Measurements from ENCODE around the gene GIGYF2. TPM values are rescaled to one million over a fixed set of nuclear protein-coding genes. Genes with fewer than 3 reads are reported as not detected.

GIGYF2 gene
- total and polyA plus RNA-seq, 8 donors: 17.4 to 50.9 (median 41.0) TPM

- TF ChIP-seq CTCF (IDR thresholded peaks at IDR 0.05): no peak
- Histone ChIP-seq H3K36me3 (peaks cover 3 to 9% (median 8%) of the 10 kb centered on the region in 3 donors), H3K4me3 (no peak overlapping the region), H3K4me1 (no peaks in the 10 kb centered on the region), H3K27me3 (no peaks in the 10 kb centered on the region), H3K27ac (no peak overlapping the region), H3K9me3 (no peaks in the 10 kb centered on the region)
- intact Hi-C loops (cut with DNase I): no loop called here
- FAIRE-seq: peak; percentile 17
- no peak for ATAC-seq
- 81 to 100% methylated on average over 3 of the region's 3 CpGs for WGBS, 2 donors
- DNase-seq: no peak
Observed at GRCh38 chr2:232802091-232802490, 105.0 kb downstream of the GIGYF2 start.

- Histone ChIP-seq H3K27me3 (no peaks in the 10 kb centered on the region), H3K36me3 (peaks cover 5 to 53% (median 25%) of the 10 kb centered on the region in 3 donors), H3K9me3 (no peaks in the 10 kb centered on the region), H3K4me3 (no peak overlapping the region), H3K4me1 (no peaks in the 10 kb centered on the region), H3K27ac (no peak overlapping the region)
- no peak for DNase-seq
- no peak for TF ChIP-seq CTCF (IDR thresholded peaks at IDR 0.05)
- no peak for FAIRE-seq
- WGBS, 2 donors: 90 to 94% methylated on average over 5 of the region's 5 CpGs
- ATAC-seq: no peak
- intact Hi-C loops (cut with DNase I): no loop called here
Observed at GRCh38 chr2:232809349-232810124, 112.4 kb downstream of the GIGYF2 start.

GRCh38 chr2:232810444-232810843 lies 113.3 kb downstream of the GIGYF2 start:
- no peaks in the 10 kb centered on the region for H3K4me1 ChIP-seq
- H3K36me3 ChIP-seq: peaks cover 5 to 56% (median 29%) of the 10 kb centered on the region in 3 donors
- DNase-seq (no peak), FAIRE-seq (no peak), ATAC-seq (no peak)
- TF ChIP-seq CTCF (IDR thresholded peaks at IDR 0.05): no peak
- H3K27me3 ChIP-seq: no peaks in the 10 kb centered on the region
- intact Hi-C loops (cut with DNase I): no loop called here
- WGBS, 2 donors: 84 to 96% methylated on average over 1 of the region's 1 CpG
- H3K27ac ChIP-seq: no peak overlapping the region
- H3K4me3 ChIP-seq: no peak overlapping the region
- H3K9me3 ChIP-seq: no peaks in the 10 kb centered on the region

GRCh38 chr2:232815569-232815968 lies 118.4 kb downstream of the GIGYF2 start:
- WGBS, 2 donors: 90% methylated on average over 3 of the region's 3 CpGs
- Histone ChIP-seq H3K36me3 (peaks cover 0 to 56% (median 28%) of the 10 kb centered on the region in 3 donors), H3K27ac (no peak overlapping the region)

More at GRCh38 chr2:232815569-232815968, 118.4 kb downstream of the GIGYF2 start:
- no peaks in the 10 kb centered on the region for H3K9me3 ChIP-seq
- DNase-seq (no peak), ATAC-seq (no peak), FAIRE-seq (no peak)
- H3K4me1 ChIP-seq: no peaks in the 10 kb centered on the region
- TF ChIP-seq CTCF (IDR thresholded peaks at IDR 0.05): no peak
- intact Hi-C loops (cut with DNase I): no loop called here
- H3K4me3 ChIP-seq: no peak overlapping the region
- no peaks in the 10 kb centered on the region for H3K27me3 ChIP-seq

Measured in pancreas (tissue), 10 donors.